Ecto neural progenitor cell (in vitro differentiated cells): Measurements from ENCODE around the gene ACSL6.

Experiments used
- DNase-seq: peaks from one replicate; pipeline ENCODE4 v3.0.0-alpha.2; 2018; ENCODE audit warnings: low spot score

Gene ACSL6

GRCh38 chr5:131999441-132000240 lies 11.8 kb downstream of the ACSL6 start:
- no peak for DNase-seq

GRCh38 chr5:131999041-131999440 lies 12.4 kb downstream of the ACSL6 start:
- DNase-seq: no peak

- no peak for DNase-seq
These were observed 12.9 kb downstream of the ACSL6 start for GRCh38 chr5:131998431-131999040.

- no peak for DNase-seq
These were observed 13.7 kb downstream of the ACSL6 start for GRCh38 chr5:131997727-131998117.

- no peak for DNase-seq
These were observed 14.3 kb downstream of the ACSL6 start for GRCh38 chr5:131997026-131997726.

- no peak for DNase-seq
These were observed 15.0 kb downstream of the ACSL6 start for GRCh38 chr5:131996210-131997025.

GRCh38 chr5:131994533-131995226 lies 16.8 kb downstream of the ACSL6 start:
- DNase-seq: no peak

- DNase-seq: no peak
These were observed 17.4 kb downstream of the ACSL6 start for GRCh38 chr5:131994090-131994489.

- DNase-seq: no peak
These were observed 17.8 kb downstream of the ACSL6 start for GRCh38 chr5:131993676-131994075.

GRCh38 chr5:131992370-131992769 lies 19.1 kb downstream of the ACSL6 start:
- no peak for DNase-seq

- DNase-seq: no peak
These were observed 19.7 kb downstream of the ACSL6 start for GRCh38 chr5:131991593-131992324.

GRCh38 chr5:131990716-131991115 lies 20.7 kb downstream of the ACSL6 start:
- no peak for DNase-seq

GRCh38 chr5:131988601-131989000 lies 22.9 kb downstream of the ACSL6 start:
- DNase-seq: no peak

- no peak for DNase-seq
These were observed 24.2 kb downstream of the ACSL6 start for GRCh38 chr5:131987251-131987650.

GRCh38 chr5:131986161-131986912 lies 25.1 kb downstream of the ACSL6 start:
- no peak for DNase-seq

GRCh38 chr5:131984956-131985665 lies 26.3 kb downstream of the ACSL6 start:
- no peak for DNase-seq

GRCh38 chr5:131983244-131983771 lies 28.1 kb downstream of the ACSL6 start:
- no peak for DNase-seq

GRCh38 chr5:131981516-131981915 lies 29.9 kb downstream of the ACSL6 start:
- DNase-seq: no peak

- no peak for DNase-seq
These were observed 30.8 kb downstream of the ACSL6 start for GRCh38 chr5:131980696-131981095.
